ENCODE measurements around the gene TEAD1.

TEAD1 gene

GRCh38 chr11:12778240-12778905 lies 104.2 kb downstream of the TEAD1 start:
- Histone ChIP-seq H3K4me1 (ENCODE audit: insufficient read depth, low read length) (peaks cover 5% of the 10 kb centered on the region; the same call in 1 of the 2 replicates), H3K9me3 (ENCODE audit: insufficient read depth, low read depth, low read length) (no peaks in the 10 kb centered on the region), H3K27ac (ENCODE audit: low read depth, low read length) (no peak overlapping the region), H3K27me3 (ENCODE audit: insufficient read depth, low read length) (no peaks in the 10 kb centered on the region), H3K4me3 (ENCODE audit: low read length) (no peak overlapping the region), H3K9ac (ENCODE audit: low read depth, low read length) (no peak overlapping the region), H3K36me3 (ENCODE audit: insufficient read depth, low read length) (peaks cover 22% of the 10 kb centered on the region; the same call in 1 of the 2 replicates)
- WGBS = 91% methylated on average over 2 of the region's 2 CpGs

GRCh38 chr11:12783765-12784164 lies 109.5 kb downstream of the TEAD1 start:
- peaks cover 22% of the 10 kb centered on the region; the same call in 1 of the 2 replicates for H3K36me3 ChIP-seq (ENCODE audit: insufficient read depth, low read length)
- peaks cover 26% of the 10 kb centered on the region for H3K4me1 ChIP-seq (ENCODE audit: insufficient read depth, low read length)
- no peaks in the 10 kb centered on the region for H3K9me3 ChIP-seq (ENCODE audit: insufficient read depth, low read depth, low read length)
- H3K27me3 ChIP-seq (ENCODE audit: insufficient read depth, low read length) = no peaks in the 10 kb centered on the region
- H3K27ac ChIP-seq (ENCODE audit: low read depth, low read length) = no peak overlapping the region
- H3K9ac ChIP-seq (ENCODE audit: low read depth, low read length) = no peak overlapping the region
- 92% methylated on average over 2 of the region's 2 CpGs for WGBS
- no peak overlapping the region for H3K4me3 ChIP-seq (ENCODE audit: low read length)

GRCh38 chr11:12784445-12784844 lies 110.2 kb downstream of the TEAD1 start:
- Histone ChIP-seq H3K9me3 (ENCODE audit: insufficient read depth, low read depth, low read length) (no peaks in the 10 kb centered on the region), H3K36me3 (ENCODE audit: insufficient read depth, low read length) (peaks cover 20% of the 10 kb centered on the region; the same call in 1 of the 2 replicates), H3K27me3 (ENCODE audit: insufficient read depth, low read length) (no peaks in the 10 kb centered on the region), H3K27ac (ENCODE audit: low read depth, low read length) (no peak overlapping the region), H3K4me1 (ENCODE audit: insufficient read depth, low read length) (peaks cover 33% of the 10 kb centered on the region), H3K4me3 (ENCODE audit: low read length) (no peak overlapping the region), H3K9ac (ENCODE audit: low read depth, low read length) (no peak overlapping the region)
- WGBS = 24% methylated on average over 3 of the region's 3 CpGs

- Histone ChIP-seq H3K9ac (ENCODE audit: low read depth, low read length) (no peak overlapping the region), H3K9me3 (ENCODE audit: insufficient read depth, low read depth, low read length) (no peaks in the 10 kb centered on the region), H3K4me3 (ENCODE audit: low read length) (no peak overlapping the region), H3K27me3 (ENCODE audit: insufficient read depth, low read length) (no peaks in the 10 kb centered on the region), H3K4me1 (ENCODE audit: insufficient read depth, low read length) (peaks cover 38% of the 10 kb centered on the region), H3K36me3 (ENCODE audit: insufficient read depth, low read length) (peaks cover 15% of the 10 kb centered on the region; the same call in 1 of the 2 replicates), H3K27ac (ENCODE audit: low read depth, low read length) (no peak overlapping the region)
- WGBS = 86% methylated on average over 5 of the region's 5 CpGs
Measured at GRCh38 chr11:12784987-12785386, 110.8 kb downstream of the TEAD1 start.

GRCh38 chr11:12785901-12786300 lies 111.7 kb downstream of the TEAD1 start:
- WGBS = 94% methylated on average over 5 of the region's 5 CpGs
- no peak overlapping the region for H3K4me3 ChIP-seq (ENCODE audit: low read length)
- peaks cover 47% of the 10 kb centered on the region for H3K4me1 ChIP-seq (ENCODE audit: insufficient read depth, low read length)
- H3K9me3 ChIP-seq (ENCODE audit: insufficient read depth, low read depth, low read length) = no peaks in the 10 kb centered on the region
- H3K27me3 ChIP-seq (ENCODE audit: insufficient read depth, low read length) = no peaks in the 10 kb centered on the region
- H3K9ac ChIP-seq (ENCODE audit: low read depth, low read length) = no peak overlapping the region
- no peak overlapping the region for H3K27ac ChIP-seq (ENCODE audit: low read depth, low read length)
- peaks cover 7% of the 10 kb centered on the region; the same call in 1 of the 2 replicates for H3K36me3 ChIP-seq (ENCODE audit: insufficient read depth, low read length)

GRCh38 chr11:12786450-12786849 lies 112.2 kb downstream of the TEAD1 start:
- H3K4me1 ChIP-seq (ENCODE audit: insufficient read depth, low read length) = peaks cover 52% of the 10 kb centered on the region

GRCh38 chr11:12786891-12787290 lies 112.7 kb downstream of the TEAD1 start:
- Histone ChIP-seq H3K4me3 (ENCODE audit: low read length) (no peak overlapping the region), H3K27ac (ENCODE audit: low read depth, low read length) (no peak overlapping the region), H3K9me3 (ENCODE audit: insufficient read depth, low read depth, low read length) (no peaks in the 10 kb centered on the region), H3K4me1 (ENCODE audit: insufficient read depth, low read length) (peaks cover 53% of the 10 kb centered on the region), H3K27me3 (ENCODE audit: insufficient read depth, low read length) (no peaks in the 10 kb centered on the region), H3K36me3 (ENCODE audit: insufficient read depth, low read length) (no peaks in the 10 kb centered on the region), H3K9ac (ENCODE audit: low read depth, low read length) (no peak overlapping the region)
- 76% methylated on average over 5 of the region's 5 CpGs for WGBS

More at GRCh38 chr11:12786450-12786849, 112.2 kb downstream of the TEAD1 start:
- H3K27ac ChIP-seq (ENCODE audit: low read depth, low read length) = no peak overlapping the region
- 0 out of 2 replicates have a peak, but pooled peaks cover 2% of the 10 kb centered on the region for H3K36me3 ChIP-seq (ENCODE audit: insufficient read depth, low read length)
- no peaks in the 10 kb centered on the region for H3K9me3 ChIP-seq (ENCODE audit: insufficient read depth, low read depth, low read length)
- H3K4me3 ChIP-seq (ENCODE audit: low read length) = no peak overlapping the region
- H3K27me3 ChIP-seq (ENCODE audit: insufficient read depth, low read length) = no peaks in the 10 kb centered on the region
- WGBS = 96% methylated on average over 4 of the region's 4 CpGs
- H3K9ac ChIP-seq (ENCODE audit: low read depth, low read length) = no peak overlapping the region

GRCh38 chr11:12787847-12788246 lies 113.6 kb downstream of the TEAD1 start:
- H3K4me3 ChIP-seq (ENCODE audit: low read length) = no peak overlapping the region
- H3K36me3 ChIP-seq (ENCODE audit: insufficient read depth, low read length) = no peaks in the 10 kb centered on the region
- H3K9ac ChIP-seq (ENCODE audit: low read depth, low read length) = no peak overlapping the region
- peaks cover 53% of the 10 kb centered on the region for H3K4me1 ChIP-seq (ENCODE audit: insufficient read depth, low read length)
- H3K27me3 ChIP-seq (ENCODE audit: insufficient read depth, low read length) = no peaks in the 10 kb centered on the region
- 88% methylated on average over 9 of the region's 9 CpGs for WGBS
- H3K9me3 ChIP-seq (ENCODE audit: insufficient read depth, low read depth, low read length) = no peaks in the 10 kb centered on the region
- H3K27ac ChIP-seq (ENCODE audit: low read depth, low read length) = no peak overlapping the region

GRCh38 chr11:12789054-12789453 lies 114.8 kb downstream of the TEAD1 start:
- H3K9me3 ChIP-seq (ENCODE audit: insufficient read depth, low read depth, low read length) = no peaks in the 10 kb centered on the region
- no peak overlapping the region for H3K9ac ChIP-seq (ENCODE audit: low read depth, low read length)
- no peak overlapping the region for H3K4me3 ChIP-seq (ENCODE audit: low read length)
- H3K27me3 ChIP-seq (ENCODE audit: insufficient read depth, low read length) = no peaks in the 10 kb centered on the region
- H3K4me1 ChIP-seq (ENCODE audit: insufficient read depth, low read length) = peaks cover 63% of the 10 kb centered on the region
- peaks cover 4% of the 10 kb centered on the region; the same call in 1 of the 2 replicates for H3K36me3 ChIP-seq (ENCODE audit: insufficient read depth, low read length)
- no peak overlapping the region for H3K27ac ChIP-seq (ENCODE audit: low read depth, low read length)
- 88% methylated on average over 1 of the region's 1 CpG for WGBS

- Histone ChIP-seq H3K27me3 (ENCODE audit: insufficient read depth, low read length) (no peaks in the 10 kb centered on the region), H3K36me3 (ENCODE audit: insufficient read depth, low read length) (peaks cover 4% of the 10 kb centered on the region; the same call in 1 of the 2 replicates), H3K4me1 (ENCODE audit: insufficient read depth, low read length) (peaks cover 61% of the 10 kb centered on the region), H3K4me3 (ENCODE audit: low read length) (no peak overlapping the region), H3K9ac (ENCODE audit: low read depth, low read length) (no peak overlapping the region), H3K9me3 (ENCODE audit: insufficient read depth, low read depth, low read length) (no peaks in the 10 kb centered on the region), H3K27ac (ENCODE audit: low read depth, low read length) (no peak overlapping the region)
- 81% methylated on average over 9 of the region's 9 CpGs for WGBS
Measured at GRCh38 chr11:12789596-12790215, 115.5 kb downstream of the TEAD1 start.

- 74% methylated on average over 5 of the region's 5 CpGs for WGBS
- no peaks in the 10 kb centered on the region for H3K27me3 ChIP-seq (ENCODE audit: insufficient read depth, low read length)
- H3K36me3 ChIP-seq (ENCODE audit: insufficient read depth, low read length) = peaks cover 15% of the 10 kb centered on the region; the same call in 1 of the 2 replicates
Measured at GRCh38 chr11:12790861-12791616, 116.8 kb downstream of the TEAD1 start.

More at GRCh38 chr11:12790861-12791616, 116.8 kb downstream of the TEAD1 start:
- Histone ChIP-seq H3K4me3 (ENCODE audit: low read length) (no peak overlapping the region), H3K4me1 (ENCODE audit: insufficient read depth, low read length) (peaks cover 64% of the 10 kb centered on the region), H3K9ac (ENCODE audit: low read depth, low read length) (no peak overlapping the region), H3K27ac (ENCODE audit: low read depth, low read length) (no peak overlapping the region), H3K9me3 (ENCODE audit: insufficient read depth, low read depth, low read length) (no peaks in the 10 kb centered on the region)

Measured in HUES64 (cell line).